HepG2 (cell line): ENCODE results near the gene HOXA7. TPM values are rescaled to one million over a fixed set of nuclear protein-coding genes. Genes with fewer than 3 reads are reported as not detected.

Source experiments
- ATAC-seq: fragments of 200-7000 bp; cut with Tn5 transposase; 3 replicates; pipeline ENCODE4 v1.9.1; 2020; ENCODE audit warnings: mild to moderate bottlenecking, moderate library complexity
- BruUV-seq: library from RNA; stranded (reverse); fragments of 400-500 nt; replicated peaks from 2 replicates; lab custom pipeline; 2021; lab: Mats Ljungman, UMichigan
- CTCF ChIA-PET: fragments of 300-600 bp; formaldehyde crosslinking; extraction: SDS; loops from one replicate; lab custom pipeline; 2021; ENCODE audit warnings: low total read pairs, inconsistent platforms, low intra/inter-chr PET ratio; lab: Yijun Ruan, JAX
- POLR2A ChIA-PET: fragments of 350-600 bp; sonication (Branson Sonifier 250); formaldehyde crosslinking; loops from one replicate; lab custom pipeline; 2020; ENCODE audit warnings: antibody characterized with exemption, inconsistent platforms; lab: Yijun Ruan, JAX
- DNase-seq: peaks from one replicate; pipeline ENCODE4 v3.0.0-alpha.2; 2015; ENCODE audit warnings: low spot score
- FAIRE-seq: peaks from 3 replicates; lab custom pipeline; 2011; peaks lifted over from hg19 to GRCh38; lab: Jason Lieb, UNC
- H2AFZ ChIP-seq: one replicate; pipeline ENCODE4 v1.6.1; 2011; ENCODE audit warnings: low read length, inconsistent platforms
- H3K27ac ChIP-seq: fragments of 300-600 bp; 3 replicates; pipeline ENCODE4 v1.8.0; 2011; ENCODE audit warnings: mixed run types, mild to moderate bottlenecking, mixed read lengths, low read length, inconsistent platforms; ENCODE audit not compliant: insufficient read depth; ENCODE audit errors: extremely low read length
- H3K27me3 ChIP-seq, 2 experiments: fragments of 200-600 bp in 1 of 2; 2 replicates in 1 of 2; 3 replicates in 1 of 2; pipeline versions ENCODE4 v1.6.0 to v1.8.0; 2011; ENCODE audit warnings: low read length in 2 of 2, mild to moderate bottlenecking in 2 of 2, moderate library complexity in 2 of 2, inconsistent platforms in 1 of 2; ENCODE audit not compliant: insufficient read depth in 2 of 2, control insufficient read depth in 1 of 2
- H3K36me3 ChIP-seq, 2 experiments: fragments of 200-600 bp in 1 of 2; replicated peaks in 1 of 2; 2 replicates in 1 of 2; 3 replicates in 1 of 2; pipeline versions ENCODE4 v1.5.1 to v1.8.0; 2011; ENCODE audit warnings: low read length in 2 of 2, inconsistent platforms in 1 of 2; ENCODE audit not compliant: insufficient read depth in 2 of 2, control insufficient read depth in 1 of 2
- H3K4me1 ChIP-seq: 2 replicates; pipeline ENCODE4 v1.5.1; 2012; ENCODE audit warnings: low read length, inconsistent platforms; ENCODE audit not compliant: insufficient read depth
- H3K4me2 ChIP-seq: 2 replicates; pipeline ENCODE4 v1.6.0; 2011; ENCODE audit warnings: low read depth, low read length, inconsistent platforms
- H3K4me3 ChIP-seq, 3 experiments: fragments of 200-600 bp in 1 of 3; sonication (generic), shearing (Covaris generic) in 1 of 3; replicated peaks in 1 of 3; 2 replicates each; pipeline ENCODE4 v1.5.1; 2011 to 2016; ENCODE audit warnings: low read length in 3 of 3, inconsistent platforms in 2 of 3, low read depth in 2 of 3, mild to moderate bottlenecking in 2 of 3, control low read depth in 1 of 3, mixed read lengths in 1 of 3; ENCODE audit not compliant: insufficient read depth in 1 of 3
- H3K79me2 ChIP-seq: one replicate; pipeline ENCODE4 v1.6.1; 2011; ENCODE audit warnings: low read length, inconsistent platforms; ENCODE audit not compliant: insufficient read depth
- H3K9ac ChIP-seq: 2 replicates; pipeline ENCODE4 v1.6.0; 2011; ENCODE audit warnings: mild to moderate bottlenecking, low read depth, low read length, inconsistent platforms; ENCODE audit not compliant: insufficient read depth
- H3K9me3 ChIP-seq: 2 replicates; pipeline ENCODE4 v1.5.1; 2012; ENCODE audit warnings: mild to moderate bottlenecking, low read length
- H4K20me1 ChIP-seq: 2 replicates; pipeline ENCODE4 v1.6.0; 2011; ENCODE audit warnings: inconsistent platforms, mild to moderate bottlenecking, low read length, moderate library complexity; ENCODE audit not compliant: insufficient read depth
- ATF3 ChIP-seq: sonication (generic); formaldehyde crosslinking; IDR thresholded peaks from 2 replicates; pipeline ENCODE4 v1.4.0; 2020; ENCODE audit warnings: missing genetic modification reagents
- FOXK1 ChIP-seq: sonication (generic); formaldehyde crosslinking; IDR thresholded peaks from 2 replicates; pipeline ENCODE4 v1.4.0; 2020; ENCODE audit warnings: low read depth, missing genetic modification reagents, borderline replicate concordance
- HNF1A ChIP-seq, 2 experiments: sonication (generic) in 1 of 2; formaldehyde crosslinking in 1 of 2; IDR thresholded peaks; 2 replicates each; pipeline versions ENCODE4 v1.4.0 to v1.6.1; 2016 to 2020; ENCODE audit warnings: borderline replicate concordance in 1 of 2, low read depth in 1 of 2, mild to moderate bottlenecking in 1 of 2, missing genetic modification reagents in 1 of 2
- POLR2A ChIP-seq, 2 experiments: IDR thresholded peaks; 2 replicates each; pipeline ENCODE4 v1.6.1; 2011; ENCODE audit warnings: low read depth in 2 of 2, low read length in 2 of 2, mild to moderate bottlenecking in 1 of 2, moderate library complexity in 1 of 2; ENCODE audit not compliant: insufficient read depth in 1 of 2
- POLR2AphosphoS2 ChIP-seq: IDR thresholded peaks from 2 replicates; pipeline ENCODE4 v1.6.1; 2011; ENCODE audit warnings: low read depth, low read length, improper control_type of control experiment
- PRPF4 ChIP-seq: fragments of 200-400 bp; formaldehyde crosslinking; IDR thresholded peaks from 2 replicates; pipeline ENCODE4 v1.6.1; 2016; ENCODE audit warnings: low read length, low read depth; ENCODE audit not compliant: poor library complexity, severe bottlenecking
- RAD21 ChIP-seq: fragments of 450-650 bp; formaldehyde crosslinking; IDR thresholded peaks from 2 replicates; pipeline ENCODE4 v1.5.0; 2020; ENCODE audit warnings: mild to moderate bottlenecking
- REL ChIP-seq: sonication (generic); formaldehyde crosslinking; conservative IDR thresholded peaks from 2 replicates; pipeline ENCODE4 v1.8.0; 2022; ENCODE audit warnings: mild to moderate bottlenecking, missing genetic modification reagents, moderate library complexity
- SKI ChIP-seq: fragments of 450-650 bp; IDR thresholded peaks from one replicate; pipeline ENCODE4 v1.6.1; 2018; ENCODE audit warnings: mild to moderate bottlenecking; ENCODE audit not compliant: partially characterized antibody
- ZFP1 ChIP-seq: IDR thresholded peaks from 2 replicates; pipeline ENCODE4 v1.6.1; 2016
- ZNF546 ChIP-seq: sonication (generic); formaldehyde crosslinking; conservative IDR thresholded peaks from 2 replicates; pipeline ENCODE4 v1.8.1; 2023; ENCODE audit warnings: mild to moderate bottlenecking, missing genetic modification reagents
- ZNF761 ChIP-seq: sonication (generic); formaldehyde crosslinking; conservative IDR thresholded peaks from 2 replicates; pipeline ENCODE4 v1.4.0; 2020; ENCODE audit warnings: mild to moderate bottlenecking, missing genetic modification reagents
- ZNF784 ChIP-seq: sonication (generic); formaldehyde crosslinking; IDR thresholded peaks from 2 replicates; pipeline ENCODE4 v1.5.1; 2020; ENCODE audit warnings: missing genetic modification reagents, mild to moderate bottlenecking, borderline replicate concordance
- ZZZ3 ChIP-seq: sonication (generic); formaldehyde crosslinking; IDR thresholded peaks from 2 replicates; pipeline ENCODE4 v1.4.0; 2020; ENCODE audit warnings: missing genetic modification reagents, mild to moderate bottlenecking, borderline replicate concordance
- WGBS: methylation state at CpG from one replicate; pipeline ENCODE4 v1.1.6; 2017; ENCODE audit warnings: low lambda C conversion rate; 5-methylcytosine and 5-hydroxymethylcytosine counted together
- in situ Hi-C: cut with HindIII; loops from 2 replicates; pipeline ENCODE4 v1.10.0; 2017; ENCODE audit warnings: low pct_unique_long_range_greater_than_20kb; ENCODE audit not compliant: extremely low pct_ligation_motif_present
- intact Hi-C: fragments of 100-400 bp; cut with micrococcal nuclease; formaldehyde crosslinking; loops from one replicate; pipeline ENCODE4 v1.10.0; 2022; ENCODE audit not compliant: unreplicated experiment
- polyA plus RNA-seq, 8 experiments: library from polyadenylated mRNA; depleted of rRNA in 3 of 8; stranded (reverse) in 7 of 8; unstranded in 1 of 8; fragments of >200 nt; fragmentation: Illumina TruSeq in 4 of 8; extraction: Trizol in 4 of 8; gene quantifications; 2 replicates each; pipeline versions ENCODE4 v1.2.1 to v1.2.3, GENCODE V29; 2011 to 2016; ENCODE audit warnings: low read depth in 4 of 8, missing spikeins in 1 of 8, mixed read lengths in 1 of 8; ENCODE audit not compliant: insufficient read depth in 1 of 8
- total RNA-seq, 5 experiments: library from RNA; depleted of rRNA; stranded (reverse); fragments of >200 nt; fragmentation: Illumina TruSeq; extraction: Trizol; gene quantifications; 2 replicates each; pipeline ENCODE4 v1.2.3, GENCODE V29; 2016; ENCODE audit warnings: low read depth in 1 of 5

HOXA7 gene
- total and polyA plus RNA-seq, 2 of the 13 experiments (the other 11 are each of a cell fraction or from before 2014, with no cell fraction given), result 0.05 TPM; not detected in 1

- TF ChIP-seq HNF1A (IDR thresholded peaks at IDR 0.05; ENCODE audit: low read depth), result peak; percentile 20; the same call in 1 of the 2 replicates
- TF ChIP-seq HNF1A (CRISPR knock-in tag; IDR thresholded peaks at IDR 0.05; ENCODE audit: borderline replicate concordance), result peak; percentile 32; the same call in 1 of the 2 replicates
- no peak for TF ChIP-seq ZFP1 (CRISPR knock-in tag)
- no peak for TF ChIP-seq POLR2AphosphoS2
- TF ChIP-seq REL (CRISPR knock-in tag), result no peak
Observed at GRCh38 chr7:27179503-27180430, 23.3 kb upstream of the HOXA7 start (continued).

- H3K9ac ChIP-seq, result peak overlapping the region; percentile 17; the same call in 1 of the 2 replicates
- in situ Hi-C loops, result no loop called here
- H4K20me1 ChIP-seq, result no peaks in the 10 kb centered on the region
- H3K4me2 ChIP-seq, result peak overlapping the region; percentile 83
- no peaks in the 10 kb centered on the region for H3K79me2 ChIP-seq
- DNase-seq (no peak), ATAC-seq (no peak), FAIRE-seq (no peak)
- POLR2A ChIA-PET, result no interaction called here
- H3K4me1 ChIP-seq, result peaks cover 28% of the 10 kb centered on the region
- 75% methylated on average over 14 of the region's 14 CpGs for WGBS
- H3K9me3 ChIP-seq, result no peaks in the 10 kb centered on the region
- H2AFZ ChIP-seq, result no peak overlapping the region
- BruUV-seq, result no TSS peak
- peaks cover 12 to 85% of the 10 kb centered on the region in 2 experiments for H3K27me3 ChIP-seq
- intact Hi-C loops, result no loop called here
- CTCF ChIA-PET, result no interaction called here
- no peaks in the 10 kb centered on the region for H3K36me3 ChIP-seq
- no peak overlapping the region for H3K4me3 ChIP-seq
- H3K27ac ChIP-seq, result no peak overlapping the region
- TF ChIP-seq ZZZ3 (CRISPR knock-in tag) (no peak), ZNF761 (CRISPR knock-in tag) (no peak), POLR2A (IDR thresholded peaks at IDR 0.05; ENCODE audit: insufficient read depth in 1 of 2, low read depth in 2 of 2, low read length in 2 of 2) (no peak), RAD21 (CRISPR knock-in tag) (no peak), ZNF546 (CRISPR knock-in tag) (no peak), ATF3 (CRISPR knock-in tag) (no peak), ZNF784 (CRISPR knock-in tag) (no peak), PRPF4 (no peak), SKI (no peak), FOXK1 (CRISPR knock-in tag) (no peak)
Observed at GRCh38 chr7:27179030-27179429, 22.6 kb upstream of the HOXA7 start.
